Measurements from ENCODE around the gene PLSCR1.

GRCh38 chr3:146496726-146497125, 47.7 kb downstream of the PLSCR1 start:
- TF ChIP-seq CTCF (IDR thresholded peaks at IDR 0.05) (no peak), POLR2AphosphoS5 (IDR thresholded peaks at IDR 0.05) (no peak), POLR2A (IDR thresholded peaks at IDR 0.05) (no peak), EP300 (IDR thresholded peaks at IDR 0.05) (no peak)
